Fibroblast of villous mesenchyme (primary cell): ENCODE results near the gene KLHDC8A. TPM values are rescaled to one million over a fixed set of nuclear protein-coding genes. Genes with fewer than 3 reads are reported as not detected.
A peak's percentile ranks its signal among the peaks of the same experiment; 100 is the strongest.

ENCODE experiments used
- DNase-seq: peaks from one replicate; pipeline ENCODE4 v3.0.0-alpha.2; 2010; ENCODE audit warnings: low read depth
- H3K4me3 ChIP-seq: 2 replicates; pipeline ENCODE4 v1.5.1; 2011; ENCODE audit warnings: low read depth, mild to moderate bottlenecking, low read length
- small RNA-seq: library from RNA; depleted of rRNA; stranded (forward); fragments of <200 nt; gene quantifications from one replicate; pipeline ENCODE3, GENCODE V24; 2012
- total RNA-seq: library from RNA; depleted of rRNA; stranded (reverse); fragments of >200 nt; gene quantifications from 2 replicates; pipeline ENCODE4 v1.2.3, GENCODE V29; 2012
- TF ChIP-seq, protein P1 (sequence below): IDR thresholded peaks from 2 replicates; pipeline ENCODE4 v1.5.1; 2012; ENCODE audit warnings: low read depth, mild to moderate bottlenecking, low read length; ENCODE audit not compliant: insufficient read depth

Gene KLHDC8A
- total RNA-seq, 1 donor = not detected

DNA sequence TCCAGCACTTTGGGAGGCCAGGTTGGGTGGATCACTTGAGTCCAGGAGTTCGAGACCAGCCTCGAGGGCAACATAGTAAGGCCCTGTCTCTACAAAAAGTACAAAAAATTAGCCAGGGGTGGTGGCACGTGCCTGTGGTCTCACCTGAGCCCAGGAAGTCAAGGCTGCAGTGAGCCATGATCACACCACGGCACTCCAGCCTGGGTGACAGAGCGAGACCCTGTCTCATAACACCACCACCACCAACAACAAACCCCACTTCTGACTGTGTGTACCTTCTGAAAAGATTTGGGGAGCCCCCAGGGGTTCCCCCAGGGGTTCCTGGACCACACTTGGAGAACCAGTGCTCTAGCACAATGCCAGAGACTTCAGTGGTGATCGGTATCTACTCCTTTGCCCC is 65.1 kb downstream of the KLHDC8A start:
- no peak for DNase-seq
- TF ChIP-seq, protein P1, sequence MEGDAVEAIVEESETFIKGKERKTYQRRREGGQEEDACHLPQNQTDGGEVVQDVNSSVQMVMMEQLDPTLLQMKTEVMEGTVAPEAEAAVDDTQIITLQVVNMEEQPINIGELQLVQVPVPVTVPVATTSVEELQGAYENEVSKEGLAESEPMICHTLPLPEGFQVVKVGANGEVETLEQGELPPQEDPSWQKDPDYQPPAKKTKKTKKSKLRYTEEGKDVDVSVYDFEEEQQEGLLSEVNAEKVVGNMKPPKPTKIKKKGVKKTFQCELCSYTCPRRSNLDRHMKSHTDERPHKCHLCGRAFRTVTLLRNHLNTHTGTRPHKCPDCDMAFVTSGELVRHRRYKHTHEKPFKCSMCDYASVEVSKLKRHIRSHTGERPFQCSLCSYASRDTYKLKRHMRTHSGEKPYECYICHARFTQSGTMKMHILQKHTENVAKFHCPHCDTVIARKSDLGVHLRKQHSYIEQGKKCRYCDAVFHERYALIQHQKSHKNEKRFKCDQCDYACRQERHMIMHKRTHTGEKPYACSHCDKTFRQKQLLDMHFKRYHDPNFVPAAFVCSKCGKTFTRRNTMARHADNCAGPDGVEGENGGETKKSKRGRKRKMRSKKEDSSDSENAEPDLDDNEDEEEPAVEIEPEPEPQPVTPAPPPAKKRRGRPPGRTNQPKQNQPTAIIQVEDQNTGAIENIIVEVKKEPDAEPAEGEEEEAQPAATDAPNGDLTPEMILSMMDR = no peak
- H3K4me3 ChIP-seq = no peak overlapping the region

DNA sequence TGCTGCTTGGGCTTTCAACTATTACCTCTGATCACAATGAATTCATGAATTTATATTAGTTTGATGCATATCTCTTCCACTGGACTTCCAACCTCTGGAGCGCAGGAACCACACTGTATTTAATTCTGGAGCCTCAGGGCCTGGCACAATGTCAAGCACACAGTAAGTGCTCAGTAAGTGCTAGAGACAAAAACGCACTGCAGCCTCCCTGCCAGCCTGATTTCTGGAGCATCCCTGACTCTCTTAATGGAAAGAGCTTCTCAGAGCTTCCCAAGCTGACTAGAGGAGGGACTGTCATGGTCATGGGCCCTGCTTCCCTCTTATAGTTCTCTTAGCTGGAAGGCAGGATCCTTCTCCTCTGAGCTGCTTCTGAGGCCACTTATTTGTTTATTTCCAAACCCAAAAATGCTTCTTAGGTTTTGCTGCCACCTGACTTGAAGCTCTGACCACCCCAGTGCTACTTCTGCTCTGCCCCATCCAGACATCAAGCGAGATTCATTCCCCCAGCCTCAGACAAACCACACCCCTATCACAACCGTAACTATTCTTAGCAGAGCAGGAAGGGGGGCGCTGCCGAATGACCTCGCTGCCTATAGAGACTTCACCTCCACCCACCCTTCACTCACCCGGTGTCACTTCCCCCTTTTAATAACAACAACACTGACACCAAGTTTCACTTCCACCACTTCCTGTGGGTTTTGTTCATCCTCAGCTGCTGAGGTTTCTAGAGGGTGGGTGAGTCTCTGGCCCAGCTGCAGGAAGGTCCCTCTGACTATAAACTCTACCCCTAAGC is 68.8 kb downstream of the KLHDC8A start:
- no peak for DNase-seq
- H3K4me3 ChIP-seq = no peak overlapping the region
- TF ChIP-seq, protein P1 = no peak

DNA sequence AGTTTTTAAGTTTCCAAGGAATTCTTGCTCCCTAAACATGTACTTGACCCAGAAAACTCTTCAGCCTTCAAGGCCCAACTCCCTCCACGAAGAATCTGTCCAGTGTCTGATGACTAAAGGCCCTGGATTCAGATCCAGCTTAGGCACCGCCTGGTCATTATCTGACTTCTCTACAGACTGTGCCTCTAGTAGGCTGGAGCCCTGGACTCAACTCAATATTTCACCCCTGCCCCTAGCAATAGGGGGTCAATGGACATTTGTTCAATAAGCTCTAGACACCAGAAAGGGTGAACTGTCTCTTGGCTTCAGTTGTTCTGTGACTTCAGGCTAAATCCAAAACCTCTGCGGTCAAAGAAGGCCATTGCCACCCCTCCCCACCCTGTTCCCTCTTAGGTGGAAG is 69.6 kb downstream of the KLHDC8A start:
- TF ChIP-seq, protein P1 = no peak
- H3K4me3 ChIP-seq = no peak overlapping the region
- peak; percentile 10 for DNase-seq

DNA sequence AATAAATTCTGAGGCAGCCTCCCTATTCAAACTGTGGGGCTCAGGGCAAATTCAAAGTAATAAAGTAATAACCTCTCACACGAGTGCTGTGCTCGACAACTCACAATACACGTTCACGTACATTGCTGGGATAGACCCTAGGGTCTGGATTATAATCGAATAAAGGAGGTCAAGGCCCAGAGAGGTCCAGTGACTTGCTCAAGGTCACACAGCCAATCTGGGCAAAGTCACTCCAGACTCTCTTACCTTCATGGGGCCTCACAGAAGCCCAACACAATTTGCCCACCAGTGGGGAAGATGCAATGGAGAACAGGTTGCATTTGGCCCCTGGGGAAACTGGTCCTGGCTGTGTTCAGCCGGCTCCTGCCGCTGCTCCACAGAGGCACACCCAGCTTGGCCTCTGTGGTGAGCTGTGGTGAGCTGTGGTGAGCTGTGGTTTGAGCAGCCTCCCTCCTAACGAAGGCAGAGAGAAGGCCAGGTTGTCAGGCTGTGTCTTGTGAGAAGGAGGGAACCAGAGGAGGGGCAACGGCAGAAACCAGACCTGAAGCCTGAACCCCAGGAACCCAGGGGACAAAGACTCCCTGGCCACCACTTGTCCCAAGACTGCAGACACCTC is 70.3 kb downstream of the KLHDC8A start:
- TF ChIP-seq, protein P1 = no peak
- DNase-seq = peak; percentile 62
- H3K4me3 ChIP-seq = no peak overlapping the region

Small RNA genes within 50 kb of the gene (small RNA-seq; reads per million reads assigned to genes)
- gene SNRPGP10 = not detected

Other genes with a start within 250 kb of the KLHDC8A start
- 14.2 and 22.5 TPM in 2 replicates for gene RBBP5, start 234.9 kb downstream of the KLHDC8A start, total RNA-seq
- gene DSTYK, start 145.2 kb downstream of the KLHDC8A start, total RNA-seq = 15.5 and 22.0 TPM in 2 replicates
- gene TMCC2, start 129.0 kb downstream of the KLHDC8A start, total RNA-seq = 3.2 and 3.5 TPM in 2 replicates
- 7.1 and 12.1 TPM in 2 replicates for gene NUAK2, start 35.2 kb downstream of the KLHDC8A start, total RNA-seq
- gene LEMD1, start 65.1 kb upstream of the KLHDC8A start, total RNA-seq = not detected in 2 replicates
- gene BLACAT1, start 99.1 kb upstream of the KLHDC8A start, total RNA-seq = not detected in 2 replicates
- 1.6 and 2.2 TPM in 2 replicates for gene CDK18, start 147.7 kb upstream of the KLHDC8A start, total RNA-seq